ENCODE results near the gene KCNE2.

- TF ChIP-seq CTCF (IDR thresholded peaks at IDR 0.05; ENCODE audit: control extremely low read depth in 1 of 3, insufficient read depth in 1 of 3, low read depth in 1 of 3, low read length in 3 of 3), result no peak
- TF ChIP-seq POLR2AphosphoS5 (IDR thresholded peaks at IDR 0.05; ENCODE audit: low read depth, low read length), result no peak
- no peak for TF ChIP-seq EP300 (IDR thresholded peaks at IDR 0.05; ENCODE audit: borderline replicate concordance in 1 of 2, low read depth in 2 of 2, low read length in 2 of 2)
- no peak for TF ChIP-seq KDM1A (IDR thresholded peaks at IDR 0.05; ENCODE audit: borderline replicate concordance, low read length)
- no peak for TF ChIP-seq POLR2A (IDR thresholded peaks at IDR 0.05; ENCODE audit: control extremely low read depth in 1 of 2, low read depth in 2 of 2, low read length in 2 of 2)
- no peak for TF ChIP-seq TBP (IDR thresholded peaks at IDR 0.05; ENCODE audit: low read depth, low read length)
- TF ChIP-seq, protein P1, sequence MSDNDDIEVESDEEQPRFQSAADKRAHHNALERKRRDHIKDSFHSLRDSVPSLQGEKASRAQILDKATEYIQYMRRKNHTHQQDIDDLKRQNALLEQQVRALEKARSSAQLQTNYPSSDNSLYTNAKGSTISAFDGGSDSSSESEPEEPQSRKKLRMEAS (IDR thresholded peaks at IDR 0.05), result no peak
- TF ChIP-seq, protein P2, sequence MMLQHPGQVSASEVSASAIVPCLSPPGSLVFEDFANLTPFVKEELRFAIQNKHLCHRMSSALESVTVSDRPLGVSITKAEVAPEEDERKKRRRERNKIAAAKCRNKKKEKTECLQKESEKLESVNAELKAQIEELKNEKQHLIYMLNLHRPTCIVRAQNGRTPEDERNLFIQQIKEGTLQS (IDR thresholded peaks at IDR 0.05; ENCODE audit: insufficient read depth, low read depth, low read length), result no peak
Observed at GRCh38 chr21:34352556-34352955, 11.2 kb upstream of the KCNE2 start.

Measured in H1 (cell line).